ENCODE data around the gene OR4E2. TPM values are rescaled to one million over a fixed set of nuclear protein-coding genes. Genes with fewer than 3 reads are reported as not detected.
"Not testable (repeated sequence)": the region's sequence is repeated elsewhere in the genome, so short reads cannot be mapped to it uniquely, and the experiment has no call there.

The OR4E2 gene
- total RNA-seq, 1 experiment from 2014 or later, result not detected

- H3K23ac ChIP-seq (ENCODE audit: insufficient read length, low read depth, low read length), result no peak overlapping the region
- no peak overlapping the region for H2BK15ac ChIP-seq (ENCODE audit: low read depth, low read length)
- H3T11ph ChIP-seq (ENCODE audit: low read length), result no peak overlapping the region
- H2AFZ ChIP-seq (ENCODE audit: low read length), result no peak overlapping the region
- no peak overlapping the region for H2BK120ac ChIP-seq (ENCODE audit: low read depth, low read length, poor library complexity, severe bottlenecking)
- no peak overlapping the region for H3K4me2 ChIP-seq (ENCODE audit: insufficient read depth, insufficient read length, low read length)
- Mint-ChIP-seq H3K27ac (no peak overlapping the region), H3K36me3 (ENCODE audit: insufficient read depth in 1 of 3, low read depth in 3 of 3) (no peaks in the 10 kb centered on the region; a peak in 1 of 7 replicates), H3K27me3 (ENCODE audit: low read depth) (peaks cover 8% of the 10 kb centered on the region), H3K9me3 (peaks cover 0 to 4% of the 10 kb centered on the region in 2 experiments; a peak in 1 of 5 replicates), H3K4me1 (peaks cover 0 to 3% of the 10 kb centered on the region in 2 experiments; a peak in 1 of 4 replicates), H3K4me3 (no peak overlapping the region)
- H3K27me3 ChIP-seq (ENCODE audit: insufficient read depth, low read length), result no peaks in the 10 kb centered on the region
- no peak overlapping the region for H3K9ac ChIP-seq (ENCODE audit: extremely low read depth, insufficient read length, low read length)
- H3K23me2 ChIP-seq (ENCODE audit: insufficient read length, low read depth, low read length, poor library complexity, severe bottlenecking), result no peaks in the 10 kb centered on the region
- DNase-seq, result no peak
- H4K5ac ChIP-seq (ENCODE audit: insufficient read length, low read depth, low read length), result no peak overlapping the region
- H2BK5ac ChIP-seq (ENCODE audit: insufficient read length, low read length), result no peak overlapping the region
- H3K4me1 ChIP-seq (ENCODE audit: insufficient read depth, low read length), result no peaks in the 10 kb centered on the region
- H2BK12ac ChIP-seq (ENCODE audit: insufficient read length, low read depth, low read length), result no peak overlapping the region
- no peak overlapping the region for H2BK20ac ChIP-seq (ENCODE audit: low read depth, low read length, poor library complexity, severe bottlenecking)
- H3K18ac ChIP-seq (ENCODE audit: insufficient read length, low read depth, low read length), result no peak overlapping the region
- H4K91ac ChIP-seq (ENCODE audit: insufficient read length, low read depth, low read length), result no peak overlapping the region
- no peaks in the 10 kb centered on the region for H3K9me3 ChIP-seq (ENCODE audit: control insufficient read depth, low read depth, low read length)
- H4K20me1 ChIP-seq (ENCODE audit: control insufficient read depth, insufficient read depth, insufficient read length), result no peaks in the 10 kb centered on the region
- H3K4ac ChIP-seq (ENCODE audit: low read depth, low read length), result no peak overlapping the region
- H3K79me2 ChIP-seq (ENCODE audit: insufficient read depth, low read length), result no peaks in the 10 kb centered on the region; the same call in 1 of the 2 replicates
- H3K27ac ChIP-seq (ENCODE audit: insufficient read length, low read depth, low read length), result no peak overlapping the region
- no peaks in the 10 kb centered on the region for H3K79me1 ChIP-seq (ENCODE audit: insufficient read depth, low read depth, low read length, poor library complexity, severe bottlenecking)
- no peak overlapping the region for H3K14ac ChIP-seq (ENCODE audit: insufficient read depth, low read length)
- H2AK5ac ChIP-seq (ENCODE audit: insufficient read length, low read length), result no peak overlapping the region
- H4K8ac ChIP-seq (replicated peaks; ENCODE audit: insufficient read length, low read depth, low read length), result no peak overlapping the region
- TF ChIP-seq, protein P1, sequence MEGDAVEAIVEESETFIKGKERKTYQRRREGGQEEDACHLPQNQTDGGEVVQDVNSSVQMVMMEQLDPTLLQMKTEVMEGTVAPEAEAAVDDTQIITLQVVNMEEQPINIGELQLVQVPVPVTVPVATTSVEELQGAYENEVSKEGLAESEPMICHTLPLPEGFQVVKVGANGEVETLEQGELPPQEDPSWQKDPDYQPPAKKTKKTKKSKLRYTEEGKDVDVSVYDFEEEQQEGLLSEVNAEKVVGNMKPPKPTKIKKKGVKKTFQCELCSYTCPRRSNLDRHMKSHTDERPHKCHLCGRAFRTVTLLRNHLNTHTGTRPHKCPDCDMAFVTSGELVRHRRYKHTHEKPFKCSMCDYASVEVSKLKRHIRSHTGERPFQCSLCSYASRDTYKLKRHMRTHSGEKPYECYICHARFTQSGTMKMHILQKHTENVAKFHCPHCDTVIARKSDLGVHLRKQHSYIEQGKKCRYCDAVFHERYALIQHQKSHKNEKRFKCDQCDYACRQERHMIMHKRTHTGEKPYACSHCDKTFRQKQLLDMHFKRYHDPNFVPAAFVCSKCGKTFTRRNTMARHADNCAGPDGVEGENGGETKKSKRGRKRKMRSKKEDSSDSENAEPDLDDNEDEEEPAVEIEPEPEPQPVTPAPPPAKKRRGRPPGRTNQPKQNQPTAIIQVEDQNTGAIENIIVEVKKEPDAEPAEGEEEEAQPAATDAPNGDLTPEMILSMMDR (conservative IDR thresholded peaks at IDR 0.05), result no peak
- H3K56ac ChIP-seq (ENCODE audit: insufficient read length, low read depth, low read length), result no peak overlapping the region
Observed at GRCh38 chr14:21694425-21694824, 40.8 kb downstream of the OR4E2 start.

- H2BK120ac ChIP-seq (ENCODE audit: low read depth, low read length, poor library complexity, severe bottlenecking); H3K79me1 ChIP-seq (ENCODE audit: insufficient read depth, low read depth, low read length, poor library complexity, severe bottlenecking); H3K4me1 ChIP-seq (ENCODE audit: insufficient read depth, low read length); H4K20me1 ChIP-seq (ENCODE audit: control insufficient read depth, insufficient read depth, insufficient read length); H4K5ac ChIP-seq (ENCODE audit: insufficient read length, low read depth, low read length); H3K4me1 Mint-ChIP-seq; H2BK5ac ChIP-seq (ENCODE audit: insufficient read length, low read length); H3K9me3 Mint-ChIP-seq; H3K27ac ChIP-seq (ENCODE audit: insufficient read length, low read depth, low read length); H3K14ac ChIP-seq (ENCODE audit: insufficient read depth, low read length); H3K4me2 ChIP-seq (ENCODE audit: insufficient read depth, insufficient read length, low read length); DNase-seq; H4K8ac ChIP-seq (replicated peaks; ENCODE audit: insufficient read length, low read depth, low read length); H2BK20ac ChIP-seq (ENCODE audit: low read depth, low read length, poor library complexity, severe bottlenecking); H3K23ac ChIP-seq (ENCODE audit: insufficient read length, low read depth, low read length); H3K4ac ChIP-seq (ENCODE audit: low read depth, low read length); H3K27ac Mint-ChIP-seq; H3K23me2 ChIP-seq (ENCODE audit: insufficient read length, low read depth, low read length, poor library complexity, severe bottlenecking); H3K56ac ChIP-seq (ENCODE audit: insufficient read length, low read depth, low read length); H3K4me3 Mint-ChIP-seq; H3K18ac ChIP-seq (ENCODE audit: insufficient read length, low read depth, low read length); H3T11ph ChIP-seq (ENCODE audit: low read length); H3K27me3 Mint-ChIP-seq (ENCODE audit: low read depth); H3K79me2 ChIP-seq (ENCODE audit: insufficient read depth, low read length); H2BK15ac ChIP-seq (ENCODE audit: low read depth, low read length); H3K27me3 ChIP-seq (ENCODE audit: insufficient read depth, low read length); H2AFZ ChIP-seq (ENCODE audit: low read length); H3K36me3 Mint-ChIP-seq (ENCODE audit: insufficient read depth in 1 of 3, low read depth in 3 of 3); H3K9ac ChIP-seq (ENCODE audit: extremely low read depth, insufficient read length, low read length); H2AK5ac ChIP-seq (ENCODE audit: insufficient read length, low read length); H4K91ac ChIP-seq (ENCODE audit: insufficient read length, low read depth, low read length); H3K9me3 ChIP-seq (ENCODE audit: control insufficient read depth, low read depth, low read length); H2BK12ac ChIP-seq (ENCODE audit: insufficient read length, low read depth, low read length): not testable (repeated sequence)
- no CpG with 5 or more reads among the region's 33 CpGs for WGBS (ENCODE audit: extremely low coverage, insufficient read length, low lambda C conversion rate)
Observed at GRCh38 chr14:21697662-21698061, 44.0 kb downstream of the OR4E2 start.
